ENCODE measurements around the gene RHOD.
A peak's percentile ranks its signal among the peaks of the same experiment; 100 is the strongest.

RHOD gene

GRCh38 chr11:67056267-67057204, at the start of gene RHOD:
TSS of gene RHOD (plus strand) at chr11:67056847. CDS start at chr11:67056903, 56 bp downstream.
- peak in 1 of 4 experiments; percentile 42 for DNase-seq (ENCODE audit: low read depth in 4 of 4, low spot score in 1 of 4)

DNA sequence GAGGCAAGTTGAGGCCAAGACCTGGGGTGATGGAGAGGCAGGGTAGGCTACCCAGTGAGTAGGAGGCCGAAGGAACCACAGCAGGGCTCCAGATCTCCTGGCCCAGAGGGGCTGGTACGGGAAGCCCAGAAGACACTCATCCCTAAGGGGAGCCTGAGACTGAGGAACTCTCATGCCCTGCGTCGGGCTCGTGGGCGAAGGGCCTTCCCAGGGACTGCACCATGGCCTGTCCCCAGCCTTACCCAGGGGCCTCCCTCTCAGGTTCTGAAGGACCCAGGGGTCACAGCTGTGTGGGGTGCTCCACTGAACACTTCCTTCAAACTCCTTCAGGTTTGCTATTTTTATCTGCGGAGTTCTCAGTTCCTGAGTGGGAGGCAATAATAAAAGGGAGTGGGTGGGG, 49.5 kb upstream of the RHOD start:
- no peak for DNase-seq (ENCODE audit: low read depth in 4 of 4, low spot score in 1 of 4)

- no peak for DNase-seq (ENCODE audit: low read depth in 4 of 4, low spot score in 1 of 4)
Observed at GRCh38 chr11:67010296-67010905, 46.2 kb upstream of the RHOD start.

DNA sequence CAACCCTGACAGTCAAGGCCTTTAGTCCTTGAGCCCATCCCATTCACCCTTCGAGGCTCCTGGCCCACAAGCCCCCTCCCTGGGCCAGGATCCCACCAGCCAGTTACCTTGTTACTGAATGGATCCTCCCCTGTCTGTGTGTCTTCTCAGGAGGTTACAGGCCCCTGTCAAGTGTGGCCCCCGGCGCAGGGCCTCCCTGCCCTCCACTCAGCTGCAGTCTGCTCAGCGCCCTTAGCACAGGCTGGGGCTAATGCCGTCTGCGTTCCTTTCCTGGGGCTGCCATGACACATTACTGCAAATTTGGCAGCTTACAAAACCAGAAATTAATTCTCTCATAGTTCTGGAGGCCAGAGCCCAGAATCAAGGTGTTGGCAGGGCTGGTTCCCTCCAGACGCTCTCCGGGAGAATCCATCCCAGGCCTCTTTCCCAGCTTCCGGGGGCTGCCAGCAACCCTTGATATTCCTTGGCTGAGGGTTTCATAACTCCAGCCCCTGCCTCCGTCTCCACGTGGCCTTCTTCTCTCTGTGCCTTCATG, 43.1 kb upstream of the RHOD start:
- no peak for DNase-seq (ENCODE audit: low read depth in 4 of 4, low spot score in 1 of 4)

DNA sequence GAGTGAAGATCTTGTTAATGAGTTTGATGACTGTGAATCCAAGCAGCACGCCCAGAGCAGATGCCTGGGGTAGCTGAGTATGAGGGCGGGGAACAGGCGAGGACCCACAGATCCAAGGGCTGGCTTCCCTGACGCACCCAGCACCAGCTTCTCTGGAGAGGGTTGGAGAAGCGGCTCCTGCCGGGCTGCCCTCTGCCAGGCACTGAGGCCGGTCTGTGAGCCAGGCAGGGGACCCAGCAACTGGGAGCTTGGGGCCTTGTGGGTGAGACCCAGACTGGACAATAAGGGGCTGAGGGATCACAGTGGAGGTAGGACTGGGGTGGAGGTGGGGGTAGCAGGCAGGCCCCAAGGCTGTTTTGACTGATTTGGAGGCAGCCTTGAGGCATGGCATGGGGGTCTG, 42.3 kb upstream of the RHOD start:
- no peak for DNase-seq (ENCODE audit: low read depth in 4 of 4, low spot score in 1 of 4)

DNA sequence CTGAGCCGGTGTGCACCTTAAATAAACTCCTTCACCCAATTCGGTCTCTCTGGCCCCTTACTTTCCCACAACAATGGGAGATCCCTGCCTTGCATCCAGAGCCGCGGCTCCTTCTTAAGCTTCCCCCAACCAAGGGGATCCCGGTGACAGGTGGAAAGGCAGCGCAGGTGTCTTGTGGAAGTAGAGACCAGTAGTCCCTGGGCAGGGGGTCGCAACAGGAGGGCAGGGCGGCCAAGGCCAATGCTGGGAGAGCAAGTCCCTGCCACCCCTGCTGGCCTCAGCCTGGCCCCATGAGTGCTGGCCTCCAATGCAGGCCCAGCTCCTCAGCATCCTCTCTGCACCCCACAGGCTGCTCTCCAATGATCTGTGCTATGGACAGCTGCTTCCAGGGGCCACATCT, 41.6 kb upstream of the RHOD start:
- DNase-seq (ENCODE audit: low read depth in 4 of 4, low spot score in 1 of 4) = no peak

- no peak for DNase-seq (ENCODE audit: low read depth in 4 of 4, low spot score in 1 of 4)
Observed at GRCh38 chr11:67016550-67016949, 40.1 kb upstream of the RHOD start.

DNA sequence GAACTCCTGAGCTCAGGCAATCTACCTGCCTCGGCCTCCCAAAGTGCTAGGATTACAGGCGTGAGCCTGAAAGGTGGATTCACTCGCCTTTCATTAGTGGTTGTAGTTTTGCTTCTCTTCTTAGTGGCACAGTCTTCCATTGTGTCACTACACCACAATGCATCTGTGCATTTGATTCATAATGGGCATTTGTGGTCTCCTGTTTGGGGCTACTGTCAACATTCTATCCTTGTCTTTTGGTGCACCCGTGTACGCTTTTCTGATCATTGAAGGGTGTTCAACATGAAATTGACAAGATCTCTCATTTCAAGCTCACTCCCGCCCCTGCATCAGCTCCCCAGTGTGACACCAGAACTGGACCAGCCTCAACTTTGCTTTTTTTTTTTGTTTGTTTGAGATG, 35.7 kb upstream of the RHOD start:
- DNase-seq (ENCODE audit: low read depth in 4 of 4, low spot score in 1 of 4) = no peak

DNA sequence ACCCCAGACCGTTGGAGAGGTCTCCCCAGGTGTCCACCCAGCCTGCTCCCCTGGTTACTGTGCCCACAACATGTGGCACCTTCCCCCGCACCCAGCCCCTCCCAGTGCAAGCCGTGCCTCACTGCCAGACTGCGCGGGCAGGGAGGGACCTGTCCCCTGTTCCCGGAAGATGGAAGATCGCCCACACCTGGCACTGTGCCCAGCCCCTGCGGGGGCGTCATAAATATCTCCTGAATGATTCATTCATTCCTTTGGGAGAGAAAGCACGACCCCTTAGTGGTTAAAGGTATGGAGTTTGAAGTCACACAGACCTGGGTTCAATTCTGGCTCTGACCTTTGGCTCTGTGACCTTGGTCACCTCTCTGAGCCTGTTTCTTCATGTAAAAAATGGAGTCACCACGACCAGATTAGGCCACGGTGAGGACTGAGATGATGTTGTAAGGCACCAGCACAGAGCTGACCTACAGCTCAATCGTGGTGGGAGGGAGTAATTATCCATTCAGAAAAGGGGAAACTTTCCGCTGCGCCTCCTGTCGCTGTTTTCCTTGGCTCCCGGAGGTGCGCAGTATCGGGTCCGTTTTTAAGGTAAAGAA, 34.2 kb upstream of the RHOD start:
- DNase-seq (ENCODE audit: low read depth in 4 of 4, low spot score in 1 of 4) = no peak

GRCh38 chr11:67022961-67023956, 33.4 kb upstream of the RHOD start, which contains the start of gene SYT12:
TSS of gene SYT12 (plus strand) at chr11:67023134. CDS start at chr11:67030145, 7,011 bp downstream.
- no peak for DNase-seq (ENCODE audit: low read depth in 4 of 4, low spot score in 1 of 4)

GRCh38 chr11:67023957-67024353, 32.7 kb upstream of the RHOD start:
- DNase-seq (ENCODE audit: low read depth in 4 of 4, low spot score in 1 of 4) = no peak

DNA sequence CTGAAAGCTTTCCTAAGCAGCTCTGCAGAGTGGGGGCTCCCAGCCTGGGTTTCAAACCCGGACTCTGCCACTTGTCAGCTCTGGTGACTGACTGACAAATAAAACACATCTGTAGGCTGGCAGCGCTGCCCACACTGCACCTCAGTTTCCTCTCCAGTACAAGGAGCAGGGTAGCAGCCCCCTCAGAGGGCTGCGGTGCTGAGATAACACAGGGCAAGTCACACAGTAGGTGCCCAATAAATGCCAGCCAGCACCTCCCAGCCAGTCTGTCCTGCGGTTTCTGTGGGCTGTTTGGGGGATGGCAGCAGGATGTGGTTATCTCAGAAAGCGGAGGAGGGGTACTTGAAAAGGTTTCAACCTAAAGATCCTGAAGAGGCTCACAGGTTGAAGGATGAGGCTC, 32.2 kb upstream of the RHOD start:
- peak in 1 of 4 experiments; percentile 20 for DNase-seq (ENCODE audit: low read depth in 4 of 4, low spot score in 1 of 4)

GRCh38 chr11:67024966-67025365, 31.7 kb upstream of the RHOD start:
- DNase-seq (ENCODE audit: low read depth in 4 of 4, low spot score in 1 of 4) = no peak

- no peak for DNase-seq (ENCODE audit: low read depth in 4 of 4, low spot score in 1 of 4)
Observed at GRCh38 chr11:67025750-67026149, 30.9 kb upstream of the RHOD start.

DNA sequence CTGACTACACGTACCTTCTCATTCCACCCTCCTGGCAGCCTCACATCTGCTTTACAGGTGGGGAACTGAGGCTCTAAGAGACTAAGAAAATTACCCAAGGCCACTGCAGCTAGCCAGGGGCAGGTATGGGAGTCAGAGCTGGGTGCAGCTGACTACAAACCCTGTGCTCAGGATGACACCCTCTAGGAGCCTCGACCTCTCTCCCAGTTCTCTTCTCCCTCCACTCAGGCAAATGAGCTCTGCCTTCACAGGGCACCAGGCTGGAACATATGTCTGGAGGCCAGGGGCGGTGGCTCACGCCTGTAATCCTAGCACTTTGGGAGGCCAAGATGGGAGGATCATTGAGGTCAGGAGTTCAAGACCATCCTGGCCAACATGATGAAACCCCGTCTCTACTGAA, 29.7 kb upstream of the RHOD start:
- DNase-seq (ENCODE audit: low read depth in 4 of 4, low spot score in 1 of 4) = no peak

DNA sequence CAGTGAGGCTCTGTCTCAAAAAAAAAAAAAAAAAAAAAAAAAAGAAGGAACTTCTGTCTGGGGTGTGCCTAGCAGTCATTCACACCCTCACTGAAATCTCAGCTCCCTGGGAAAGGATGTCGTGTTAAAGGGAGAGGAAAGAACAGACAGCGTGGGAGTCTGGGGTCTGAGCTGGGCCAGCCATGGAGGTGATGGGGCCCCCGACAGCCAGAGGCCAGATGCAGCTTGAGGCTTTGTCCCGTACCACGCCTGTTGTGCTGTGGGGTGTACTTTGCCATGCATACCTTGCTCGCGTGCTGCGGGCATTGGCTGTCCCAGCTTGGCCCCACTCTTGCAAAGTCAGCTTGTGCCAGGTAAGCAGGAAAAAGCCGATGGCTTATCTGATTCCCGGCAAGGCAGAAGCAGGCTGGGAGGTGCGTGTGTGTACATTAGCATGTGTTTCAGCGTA, 29.1 kb upstream of the RHOD start:
- no peak for DNase-seq (ENCODE audit: low read depth in 4 of 4, low spot score in 1 of 4)

- DNase-seq (ENCODE audit: low read depth in 4 of 4, low spot score in 1 of 4) = no peak
Observed at GRCh38 chr11:67027943-67028542, 28.6 kb upstream of the RHOD start.

DNA sequence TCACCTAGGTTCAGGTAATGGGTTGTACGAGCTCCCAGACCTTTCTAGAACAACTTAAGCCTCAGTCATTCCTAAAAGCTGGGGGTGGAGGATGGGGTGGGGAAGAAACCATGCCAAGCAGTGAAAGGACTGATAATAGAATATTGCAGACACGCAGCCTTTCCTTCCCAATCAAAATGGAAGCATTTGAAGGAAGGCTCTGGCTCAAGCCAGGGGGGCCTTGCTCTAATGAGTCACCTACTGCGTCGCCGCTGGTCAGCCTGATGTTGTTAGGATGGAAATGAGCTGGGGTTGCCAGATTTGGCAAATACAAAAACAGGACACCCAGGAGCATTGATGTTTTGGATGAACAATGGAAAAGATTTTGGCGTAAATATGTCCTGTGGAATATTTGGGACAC, 27.5 kb upstream of the RHOD start:
- DNase-seq (ENCODE audit: low read depth in 4 of 4, low spot score in 1 of 4) = no peak

DNA sequence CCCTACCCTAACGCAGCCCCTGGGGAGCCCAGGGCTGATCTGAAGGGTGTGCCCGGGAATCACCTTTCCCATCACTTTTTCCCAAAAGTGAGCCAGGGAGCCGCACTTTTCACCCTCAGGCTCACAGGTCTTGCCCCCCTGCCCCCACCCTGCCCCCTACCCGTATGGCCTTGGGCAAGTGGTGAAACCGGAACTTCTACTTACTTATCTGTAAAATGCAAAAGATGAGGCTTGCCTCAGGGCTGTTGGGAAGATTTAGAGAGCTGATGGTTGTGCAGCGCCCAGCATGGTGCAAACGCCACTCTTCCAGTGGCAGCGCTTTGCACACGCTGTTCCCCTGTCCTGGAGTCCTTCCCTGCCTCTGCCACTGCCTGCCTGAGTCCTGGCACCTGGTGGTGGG, 25.7 kb upstream of the RHOD start:
- no peak for DNase-seq (ENCODE audit: low read depth in 4 of 4, low spot score in 1 of 4)
